ENCODE measurements around the gene MTPN.

Gene MTPN

GRCh38 chr7:135950429-135950828, 26.7 kb downstream of the MTPN start:
- DNase-seq = no peak

- no peak for DNase-seq
Observed at GRCh38 chr7:135946289-135947055, 30.7 kb downstream of the MTPN start.

- DNase-seq = no peak
Observed at GRCh38 chr7:135944753-135945152, 32.4 kb downstream of the MTPN start.

GRCh38 chr7:135943134-135943879, 33.9 kb downstream of the MTPN start:
- DNase-seq = no peak

- no peak for DNase-seq
Observed at GRCh38 chr7:135942614-135943013, 34.5 kb downstream of the MTPN start.

GRCh38 chr7:135940077-135941075, 36.8 kb downstream of the MTPN start:
- DNase-seq = no peak

- DNase-seq = no peak
Observed at GRCh38 chr7:135939261-135939812, 37.8 kb downstream of the MTPN start.

GRCh38 chr7:135938563-135938962, 38.6 kb downstream of the MTPN start:
- no peak for DNase-seq

- DNase-seq = no peak
Observed at GRCh38 chr7:135938086-135938485, 39.1 kb downstream of the MTPN start.

GRCh38 chr7:135936497-135937217, 40.5 kb downstream of the MTPN start:
- DNase-seq = no peak

- no peak for DNase-seq
Observed at GRCh38 chr7:135934651-135935050, 42.5 kb downstream of the MTPN start.

- DNase-seq = no peak
Observed at GRCh38 chr7:135933509-135934188, 43.5 kb downstream of the MTPN start.

- DNase-seq = no peak
Observed at GRCh38 chr7:135932131-135932530, 45.0 kb downstream of the MTPN start.

GRCh38 chr7:135930565-135931461, 46.3 kb downstream of the MTPN start:
- DNase-seq = no peak

GRCh38 chr7:135929722-135930141, 47.4 kb downstream of the MTPN start:
- no peak for DNase-seq

- DNase-seq = no peak
Observed at GRCh38 chr7:135929249-135929648, 47.9 kb downstream of the MTPN start.

- no peak for DNase-seq
Observed at GRCh38 chr7:135928136-135928535, 49.0 kb downstream of the MTPN start.

GRCh38 chr7:135925210-135925609, 51.9 kb downstream of the MTPN start:
- no peak for DNase-seq

- no peak for DNase-seq
Observed at GRCh38 chr7:135924302-135924701, 52.9 kb downstream of the MTPN start.

- no peak for DNase-seq
Observed at GRCh38 chr7:135922263-135922662, 54.9 kb downstream of the MTPN start.

Measured in hippocampal formation (tissue), 2 donors.